HS-27A (cell line): Measurements from ENCODE around the gene CAPNS1.
A peak's percentile ranks its signal among the peaks of the same experiment; 100 is the strongest.

Experiments
- DNase-seq: peaks from one replicate; pipeline ENCODE4 v3.0.0-alpha.2; 2012; ENCODE audit warnings: low read depth, missing footprints

Gene CAPNS1

GRCh38 chr19:36139473-36140303 is at the start of gene CAPNS1:
Gene CAPNS1 (plus strand): TSS chr19:36140066. CDS start chr19:36141012, 946 bp downstream.
- peak; percentile 99 for DNase-seq

GRCh38 chr19:36090910-36091695 is 48.8 kb upstream of the CAPNS1 start:
- no peak for DNase-seq

GRCh38 chr19:36092566-36092965 is 47.3 kb upstream of the CAPNS1 start:
- no peak for DNase-seq

GRCh38 chr19:36093146-36093662 is 46.7 kb upstream of the CAPNS1 start:
- DNase-seq: no peak

GRCh38 chr19:36093687-36094086 is 46.2 kb upstream of the CAPNS1 start:
- DNase-seq: no peak

- DNase-seq: no peak
Observed at GRCh38 chr19:36097036-36097435, 42.8 kb upstream of the CAPNS1 start.

GRCh38 chr19:36099166-36099785 is 40.6 kb upstream of the CAPNS1 start:
- DNase-seq: no peak

GRCh38 chr19:36100476-36100875 is 39.4 kb upstream of the CAPNS1 start:
- DNase-seq: no peak

GRCh38 chr19:36101550-36102327 is 38.1 kb upstream of the CAPNS1 start:
- no peak for DNase-seq

- no peak for DNase-seq
Observed at GRCh38 chr19:36103040-36103626, 36.7 kb upstream of the CAPNS1 start.

- no peak for DNase-seq
Observed at GRCh38 chr19:36103842-36104552, 35.9 kb upstream of the CAPNS1 start.

GRCh38 chr19:36106441-36106840 is 33.4 kb upstream of the CAPNS1 start:
- DNase-seq: no peak

- no peak for DNase-seq
Observed at GRCh38 chr19:36106991-36107390, 32.9 kb upstream of the CAPNS1 start.

GRCh38 chr19:36108684-36109083 is 31.2 kb upstream of the CAPNS1 start:
- DNase-seq: no peak

- DNase-seq: no peak
Observed at GRCh38 chr19:36110487-36111199, 29.2 kb upstream of the CAPNS1 start, which contains the start of gene OVOL3. Gene OVOL3 (plus strand): TSS chr19:36111143. CDS start chr19:36111203, 60 bp downstream.

GRCh38 chr19:36111200-36111539 is 28.7 kb upstream of the CAPNS1 start:
- no peak for DNase-seq

GRCh38 chr19:36112678-36113077 is 27.2 kb upstream of the CAPNS1 start:
- no peak for DNase-seq

GRCh38 chr19:36113425-36113824 is 26.4 kb upstream of the CAPNS1 start:
- DNase-seq: no peak

- DNase-seq: no peak
Observed at GRCh38 chr19:36113894-36114720, 25.8 kb upstream of the CAPNS1 start.
